ENCODE results near the gene ADH7. TPM values are rescaled to one million over a fixed set of nuclear protein-coding genes. Genes with fewer than 3 reads are reported as not detected.

ADH7 gene
- total and polyA plus RNA-seq, 2 of the 13 experiments (the other 11 are each of a cell fraction or from before 2014, with no cell fraction given) = not detected

DNA sequence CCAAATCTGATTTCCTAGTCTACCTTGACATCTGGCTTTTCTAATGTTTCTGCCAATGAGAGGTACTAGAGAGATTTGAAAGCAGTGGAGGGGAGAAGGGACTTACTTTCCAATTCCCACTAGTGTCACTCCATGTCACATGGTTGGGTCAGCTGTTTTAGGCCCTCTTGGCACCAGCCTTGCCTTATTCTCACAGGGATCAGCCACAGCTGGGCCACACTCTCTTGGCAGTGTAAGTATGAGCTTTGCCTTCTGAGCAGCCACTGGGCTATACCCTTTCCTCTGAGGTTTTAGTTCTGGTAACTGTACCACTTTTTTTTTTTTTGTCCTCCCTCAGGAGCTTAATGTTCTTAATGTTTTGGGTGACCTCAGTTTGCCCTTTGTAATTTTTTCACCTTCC lies 72.4 kb downstream of the ADH7 start:
- Histone ChIP-seq H3K79me2 (ENCODE audit: insufficient read depth, low read length) (no peaks in the 10 kb centered on the region), H3K4me1 (ENCODE audit: insufficient read depth, low read length) (no peaks in the 10 kb centered on the region), H3K9me3 (ENCODE audit: low read length) (no peaks in the 10 kb centered on the region), H2AFZ (ENCODE audit: low read length) (no peak overlapping the region), H3K27ac (ENCODE audit: extremely low read length, insufficient read depth, low read length) (no peak overlapping the region), H3K27me3 (ENCODE audit: control insufficient read depth in 1 of 2, insufficient read depth in 2 of 2, low read length in 2 of 2) (no peaks in the 10 kb centered on the region), H3K4me3 (replicated peaks in 1 of 3; ENCODE audit: insufficient read depth in 1 of 3, low read depth in 2 of 3, low read length in 3 of 3) (no peak overlapping the region), H3K4me2 (ENCODE audit: low read depth, low read length) (no peak overlapping the region), H3K9ac (ENCODE audit: insufficient read depth, low read depth, low read length) (no peak overlapping the region), H4K20me1 (ENCODE audit: insufficient read depth, low read length) (no peaks in the 10 kb centered on the region), H3K36me3 (replicated peaks in 1 of 2; ENCODE audit: control insufficient read depth in 1 of 2, insufficient read depth in 2 of 2, low read length in 2 of 2) (no peaks in the 10 kb centered on the region)
- intact Hi-C loops (cut with micrococcal nuclease; ENCODE audit: unreplicated experiment) = no loop called here
- ChIA-PET CTCF (ENCODE audit: low intra/inter-chr PET ratio, low total read pairs) (no interaction called here), POLR2A (no interaction called here)
- TF ChIP-seq ZNF101 (CRISPR knock-in tag; IDR thresholded peaks at IDR 0.05; ENCODE audit: borderline replicate concordance, low read depth) (no peak), ZNF788 (CRISPR knock-in tag; IDR thresholded peaks at IDR 0.05; ENCODE audit: borderline replicate concordance) (no peak), DR1 (CRISPR knock-in tag; IDR thresholded peaks at IDR 0.05) (no peak), ZFP1 (CRISPR knock-in tag; IDR thresholded peaks at IDR 0.05) (no peak), TEAD2 (CRISPR knock-in tag; IDR thresholded peaks at IDR 0.05) (no peak), MLLT10 (CRISPR knock-in tag; IDR thresholded peaks at IDR 0.05) (no peak), ZNF570 (CRISPR knock-in tag; IDR thresholded peaks at IDR 0.05; ENCODE audit: borderline replicate concordance) (no peak), SRSF9 (IDR thresholded peaks at IDR 0.05; ENCODE audit: borderline replicate concordance, insufficient read depth, low read depth, low read length, poor library complexity, severe bottlenecking) (no peak), MIXL1 (CRISPR knock-in tag; IDR thresholded peaks at IDR 0.05) (no peak), KLF15 (CRISPR knock-in tag; IDR thresholded peaks at IDR 0.05; ENCODE audit: borderline replicate concordance) (no peak), CC2D1A (CRISPR knock-in tag; IDR thresholded peaks at IDR 0.05) (no peak)
- TF ChIP-seq, protein P1, sequence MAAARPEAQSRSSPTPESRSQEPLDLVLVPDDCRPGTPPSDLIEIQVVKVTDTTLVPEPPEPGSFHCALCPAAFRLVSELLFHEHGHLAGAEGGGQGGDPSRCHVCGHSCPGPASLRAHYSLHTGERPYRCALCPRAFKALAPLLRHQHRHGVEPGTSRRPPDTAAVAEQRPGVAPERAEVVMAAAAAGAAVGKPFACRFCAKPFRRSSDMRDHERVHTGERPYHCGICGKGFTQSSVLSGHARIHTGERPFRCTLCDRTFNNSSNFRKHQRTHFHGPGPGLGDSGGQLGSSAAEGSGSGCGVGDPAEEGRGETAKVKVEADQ (CRISPR knock-in tag; IDR thresholded peaks at IDR 0.05; ENCODE audit: borderline replicate concordance) = no peak
- ATAC-seq (no peak), DNase-seq (ENCODE audit: low spot score) (no peak), FAIRE-seq (no peak)
- in situ Hi-C loops (cut with HindIII; ENCODE audit: extremely low pct_ligation_motif_present, low pct_unique_long_range_greater_than_20kb) = no loop called here
- no TSS peak for BruUV-seq (replicated peaks)

Other genes with a start within 250 kb of the ADH7 start
- 73.9 and 122 TPM in 2 replicates for gene ADH6, start 216.1 kb downstream of the ADH7 start, total RNA-seq (2016; rRNA removed; fragmentation: Illumina TruSeq; extraction: Trizol)
- gene ADH6, start 216.1 kb downstream of the ADH7 start, polyA plus RNA-seq (2011; rRNA removed) = 37.9 and 39.8 TPM in 2 replicates
- 0.13 and 0.34 TPM in 2 replicates for gene ADH1A, start 144.4 kb downstream of the ADH7 start, total RNA-seq (2016; rRNA removed; fragmentation: Illumina TruSeq; extraction: Trizol)
- 0.12 TPM in 1 of 2 replicates, not detected in the other for gene ADH1A, start 144.4 kb downstream of the ADH7 start, polyA plus RNA-seq (2011; rRNA removed)
- 0.40 and 1.2 TPM in 2 replicates for gene ADH1B, start 113.9 kb downstream of the ADH7 start, total RNA-seq (2016; rRNA removed; fragmentation: Illumina TruSeq; extraction: Trizol)
- 0.05 TPM in 1 of 2 replicates, not detected in the other for gene ADH1B, start 113.9 kb downstream of the ADH7 start, polyA plus RNA-seq (2011; rRNA removed)
- gene ADH1C, start 82.6 kb downstream of the ADH7 start, total RNA-seq (2016; rRNA removed; fragmentation: Illumina TruSeq; extraction: Trizol) = not detected in 2 replicates
- gene ADH1C, start 82.6 kb downstream of the ADH7 start, polyA plus RNA-seq (2011; rRNA removed) = not detected in 2 replicates
- not detected in 2 replicates for gene C4orf17, start 75.7 kb upstream of the ADH7 start, total RNA-seq (2016; rRNA removed; fragmentation: Illumina TruSeq; extraction: Trizol)
- gene C4orf17, start 75.7 kb upstream of the ADH7 start, polyA plus RNA-seq (2011; rRNA removed) = not detected in 2 replicates
- 12.6 and 18.8 TPM in 2 replicates for gene TRMT10A, start 128.7 kb upstream of the ADH7 start, total RNA-seq (2016; rRNA removed; fragmentation: Illumina TruSeq; extraction: Trizol)
- 2.1 and 3.9 TPM in 2 replicates for gene TRMT10A, start 128.7 kb upstream of the ADH7 start, polyA plus RNA-seq (2011; rRNA removed)
- gene MTTP, start 139.5 kb upstream of the ADH7 start, total RNA-seq (2016; rRNA removed; fragmentation: Illumina TruSeq; extraction: Trizol) = 58.4 and 102 TPM in 2 replicates
- gene MTTP, start 139.5 kb upstream of the ADH7 start, polyA plus RNA-seq (2011; rRNA removed) = 78.2 and 84.7 TPM in 2 replicates
- not detected in 2 replicates for gene C4orf54, start 222.5 kb upstream of the ADH7 start, total RNA-seq (2016; rRNA removed; fragmentation: Illumina TruSeq; extraction: Trizol)
- gene C4orf54, start 222.5 kb upstream of the ADH7 start, polyA plus RNA-seq (2011; rRNA removed) = not detected in 2 replicates

Measured in HepG2 (cell line).